GM10248 (cell line): ENCODE data around the gene FAIM2.

Experiments
- CTCF ChIA-PET: fragments of 300-600 bp; sonication (Branson Sonifier 250); formaldehyde crosslinking; extraction: SDS; loops from one replicate; lab custom pipeline; 2021; ENCODE audit warnings: antibody characterized with exemption; lab: Yijun Ruan, JAX
- POLR2A ChIA-PET: fragments of 350-650 bp; sonication (Branson Sonifier 250); formaldehyde crosslinking; extraction: SDS; loops from one replicate; lab custom pipeline; 2020; ENCODE audit warnings: antibody characterized with exemption; lab: Yijun Ruan, JAX
- DNase-seq: peaks from one replicate; pipeline ENCODE4 v3.0.0; 2012; ENCODE audit errors: extremely low spot score
- CTCF ChIP-seq: IDR thresholded peaks from 2 replicates; pipeline ENCODE4 v1.5.1; 2012; ENCODE audit warnings: mild to moderate bottlenecking, low read depth; ENCODE audit errors: extremely low read depth, missing control alignments, control extremely low read depth

FAIM2 gene

GRCh38 chr12:49905718-49906314, 2.1 kb upstream of the FAIM2 start:
- ChIA-PET CTCF (interaction anchor here (0.9 to 2.9 kb wide), 4 partner anchors 40 to 165 kb away, joined by 3 to 8 read pairs (median 6); no protein-coding TSS in a partner anchor), POLR2A (interaction anchor here (0.5 kb wide), 1 partner anchor 163 kb away, joined by 9 read pairs; no protein-coding TSS in a partner anchor)
- DNase-seq: no peak
- no peak for TF ChIP-seq CTCF

- POLR2A ChIA-PET: no interaction called here
- TF ChIP-seq CTCF: no peak
- no peak for DNase-seq
- CTCF ChIA-PET: interaction anchor here (2.0 kb wide), 1 partner anchor 62 kb away, joined by 8 read pairs; no protein-coding TSS in a partner anchor
These were observed 901 bp upstream of the FAIM2 start for GRCh38 chr12:49904601-49905000.

- ChIA-PET POLR2A (no interaction called here), CTCF (no interaction called here)
- no peak for TF ChIP-seq CTCF
- no peak for DNase-seq
These were observed 375 bp downstream of the FAIM2 start for GRCh38 chr12:49903351-49903699.

GRCh38 chr12:49902399-49903350, 1.0 kb downstream of the FAIM2 start:
- POLR2A ChIA-PET: no interaction called here
- DNase-seq: no peak
- no peak for TF ChIP-seq CTCF
- CTCF ChIA-PET: interaction anchor here (2.7 kb wide), 1 partner anchor 36 kb away, joined by 10 read pairs; no protein-coding TSS in a partner anchor

- ChIA-PET CTCF (interaction anchor here (1.1 to 2.7 kb wide), 2 partner anchors 10 to 35 kb away, joined by 3 to 10 read pairs; no protein-coding TSS in a partner anchor), POLR2A (no interaction called here)
- no peak for TF ChIP-seq CTCF
- no peak for DNase-seq
These were observed 1.7 kb downstream of the FAIM2 start for GRCh38 chr12:49901986-49902385.

- no peak for TF ChIP-seq CTCF
- CTCF ChIA-PET: interaction anchor here (1.1 to 2.7 kb wide), 3 partner anchors 9 to 66 kb away, joined by 3 to 10 read pairs (median 7); no protein-coding TSS in a partner anchor
- DNase-seq: no peak
- POLR2A ChIA-PET: no interaction called here
These were observed 2.7 kb downstream of the FAIM2 start for GRCh38 chr12:49901026-49901425.
